Sigmoid colon (tissue), 3 donors: ENCODE data around the gene ELOVL7.

ENCODE experiments used
- POLR2A ChIP-seq, 2 donors: fragments of 450-650 bp; IDR thresholded peaks; one replicate each; pipeline ENCODE4 v1.6.1; 2016; ENCODE audit warnings: antibody characterized with exemption in 2 of 2, mild to moderate bottlenecking in 2 of 2, moderate library complexity in 2 of 2
- TF ChIP-seq, protein P1 (sequence below), 4 experiments: fragments of 450-650 bp in 3 of 4; fragments of 200-600 bp in 1 of 4; IDR thresholded peaks; one replicate each; pipeline ENCODE4 v1.5.1; 2016 to 2019; ENCODE audit warnings: antibody characterized with exemption in 4 of 4, mild to moderate bottlenecking in 3 of 4, moderate library complexity in 2 of 4

DNA sequence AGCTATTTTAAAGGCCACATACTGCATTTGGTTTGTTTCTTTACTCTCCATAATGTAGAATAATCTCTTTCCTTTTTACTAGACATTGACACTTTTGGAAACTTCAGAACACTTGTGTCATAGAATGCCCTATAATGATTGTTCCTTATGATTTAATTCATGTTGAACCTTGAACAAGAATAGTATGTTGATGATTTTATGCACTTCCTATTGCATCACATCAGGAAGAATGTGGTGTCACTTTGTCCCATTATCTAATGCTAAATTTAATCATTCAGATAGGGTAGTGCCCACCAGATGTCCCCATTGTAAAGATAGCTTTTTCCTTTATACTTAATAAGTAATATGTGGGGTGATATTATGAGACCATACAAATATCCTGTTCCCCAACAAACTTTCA, 124.7 kb downstream of the ELOVL7 start:
- TF ChIP-seq, protein P1, sequence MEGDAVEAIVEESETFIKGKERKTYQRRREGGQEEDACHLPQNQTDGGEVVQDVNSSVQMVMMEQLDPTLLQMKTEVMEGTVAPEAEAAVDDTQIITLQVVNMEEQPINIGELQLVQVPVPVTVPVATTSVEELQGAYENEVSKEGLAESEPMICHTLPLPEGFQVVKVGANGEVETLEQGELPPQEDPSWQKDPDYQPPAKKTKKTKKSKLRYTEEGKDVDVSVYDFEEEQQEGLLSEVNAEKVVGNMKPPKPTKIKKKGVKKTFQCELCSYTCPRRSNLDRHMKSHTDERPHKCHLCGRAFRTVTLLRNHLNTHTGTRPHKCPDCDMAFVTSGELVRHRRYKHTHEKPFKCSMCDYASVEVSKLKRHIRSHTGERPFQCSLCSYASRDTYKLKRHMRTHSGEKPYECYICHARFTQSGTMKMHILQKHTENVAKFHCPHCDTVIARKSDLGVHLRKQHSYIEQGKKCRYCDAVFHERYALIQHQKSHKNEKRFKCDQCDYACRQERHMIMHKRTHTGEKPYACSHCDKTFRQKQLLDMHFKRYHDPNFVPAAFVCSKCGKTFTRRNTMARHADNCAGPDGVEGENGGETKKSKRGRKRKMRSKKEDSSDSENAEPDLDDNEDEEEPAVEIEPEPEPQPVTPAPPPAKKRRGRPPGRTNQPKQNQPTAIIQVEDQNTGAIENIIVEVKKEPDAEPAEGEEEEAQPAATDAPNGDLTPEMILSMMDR (IDR thresholded peaks at IDR 0.05): no peak
- no peak for TF ChIP-seq POLR2A (IDR thresholded peaks at IDR 0.05)
